CD4-positive, alpha-beta T cell treated with Interleukin-1 beta for 1 hour (primary cell): ENCODE data around the gene ABHD17C.

Source experiments
- DNase-seq, 2 donors: peaks; one replicate each; pipeline ENCODE4 v3.0.0-alpha.2; 2020 to 2022

Gene ABHD17C

DNA sequence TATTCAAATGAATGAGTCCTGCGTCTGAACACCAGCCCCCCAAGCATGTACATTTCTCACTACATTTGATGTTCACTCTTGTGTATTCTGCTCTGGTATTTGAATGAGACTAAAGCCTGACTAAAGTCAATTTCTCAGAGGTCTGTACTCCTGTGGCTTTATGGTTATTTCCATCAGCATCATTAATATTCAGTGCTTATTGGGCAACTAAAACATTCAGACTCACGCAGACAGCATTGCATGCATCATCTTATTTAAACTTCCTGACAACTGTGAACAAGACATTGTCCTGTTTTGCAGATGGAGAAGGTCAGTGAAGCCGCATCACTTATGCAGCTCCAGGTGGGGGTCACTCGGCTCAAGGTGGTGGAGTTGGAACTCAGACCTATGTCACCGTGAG lies 95.1 kb downstream of the ABHD17C start:
- no peak for DNase-seq

DNA sequence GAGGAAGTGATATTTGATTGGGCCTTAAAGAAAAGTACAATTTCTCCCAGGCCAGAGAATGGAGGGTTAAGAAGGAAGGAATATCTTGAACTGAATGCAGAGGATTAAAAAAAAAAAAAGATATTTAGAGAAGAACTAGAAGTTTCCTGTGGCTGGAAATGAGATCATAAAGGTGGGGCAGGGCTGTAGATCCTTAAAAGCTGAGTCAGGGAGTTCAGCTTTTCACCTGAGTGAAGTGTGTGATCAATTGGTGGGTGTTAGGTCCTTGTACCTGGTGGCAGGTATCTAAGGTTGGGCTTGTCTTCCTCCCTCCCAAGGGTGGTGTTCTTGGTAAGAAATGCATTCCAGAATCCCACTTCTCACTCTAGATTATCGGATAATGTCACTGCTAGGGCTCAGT lies 95.9 kb downstream of the ABHD17C start:
- DNase-seq, result no peak

DNA sequence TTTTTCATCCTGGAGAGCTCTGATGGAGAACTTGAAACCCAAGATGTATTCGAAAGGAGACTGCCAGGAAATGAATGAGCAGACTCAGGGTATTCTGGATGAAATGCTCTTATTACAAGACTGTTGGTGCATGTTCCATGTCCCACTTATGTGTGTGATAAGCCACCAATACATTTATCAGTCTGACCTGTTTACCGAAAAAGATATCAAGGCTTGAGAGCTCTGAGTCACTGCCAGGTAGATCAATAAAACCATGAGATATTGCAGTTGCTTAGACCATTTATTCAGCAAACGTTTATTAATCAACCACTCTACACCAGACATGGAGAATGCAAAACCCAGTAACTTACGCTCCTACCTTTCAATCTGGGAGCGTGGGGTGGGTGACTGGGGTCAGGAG lies 101.3 kb downstream of the ABHD17C start:
- no peak for DNase-seq

DNA sequence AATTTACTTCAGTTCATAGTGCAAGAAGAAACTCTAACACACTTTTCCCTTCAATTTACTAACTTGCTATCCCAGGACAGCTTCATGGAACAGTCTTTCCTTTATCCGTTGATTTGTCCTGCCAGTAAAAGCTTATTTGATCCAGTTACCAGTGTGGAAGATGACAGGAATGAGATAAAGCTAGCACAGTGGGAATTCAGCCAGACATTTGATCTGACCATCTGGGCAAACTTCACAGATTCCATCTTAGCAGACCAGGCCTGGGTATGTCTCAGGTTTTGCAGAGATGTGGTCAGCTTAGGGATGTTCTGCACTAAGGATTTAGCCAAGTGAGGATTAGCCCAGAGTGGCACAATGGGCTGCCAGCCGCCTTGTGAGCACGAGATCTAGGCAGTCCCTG lies 103.8 kb downstream of the ABHD17C start:
- no peak for DNase-seq

DNA sequence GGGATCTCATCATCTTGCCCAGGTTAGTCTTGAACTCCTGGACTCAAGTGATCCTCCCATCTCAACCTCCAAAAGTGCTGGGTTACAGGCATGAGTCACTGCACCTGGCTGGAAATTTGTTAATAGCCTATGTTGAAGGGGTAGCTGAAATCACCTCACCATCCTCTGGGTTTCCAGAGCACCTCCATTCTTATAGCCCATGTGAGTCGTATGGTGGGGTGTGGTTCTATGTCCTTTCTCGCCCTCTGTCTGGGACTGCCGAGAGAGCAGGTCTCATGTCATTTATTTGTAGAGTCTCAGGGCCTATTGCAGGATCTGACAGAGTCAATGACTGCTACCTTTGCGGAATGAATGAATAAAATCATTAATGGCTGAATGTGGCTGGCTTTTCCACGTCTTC lies 105.0 kb downstream of the ABHD17C start:
- no peak for DNase-seq

DNA sequence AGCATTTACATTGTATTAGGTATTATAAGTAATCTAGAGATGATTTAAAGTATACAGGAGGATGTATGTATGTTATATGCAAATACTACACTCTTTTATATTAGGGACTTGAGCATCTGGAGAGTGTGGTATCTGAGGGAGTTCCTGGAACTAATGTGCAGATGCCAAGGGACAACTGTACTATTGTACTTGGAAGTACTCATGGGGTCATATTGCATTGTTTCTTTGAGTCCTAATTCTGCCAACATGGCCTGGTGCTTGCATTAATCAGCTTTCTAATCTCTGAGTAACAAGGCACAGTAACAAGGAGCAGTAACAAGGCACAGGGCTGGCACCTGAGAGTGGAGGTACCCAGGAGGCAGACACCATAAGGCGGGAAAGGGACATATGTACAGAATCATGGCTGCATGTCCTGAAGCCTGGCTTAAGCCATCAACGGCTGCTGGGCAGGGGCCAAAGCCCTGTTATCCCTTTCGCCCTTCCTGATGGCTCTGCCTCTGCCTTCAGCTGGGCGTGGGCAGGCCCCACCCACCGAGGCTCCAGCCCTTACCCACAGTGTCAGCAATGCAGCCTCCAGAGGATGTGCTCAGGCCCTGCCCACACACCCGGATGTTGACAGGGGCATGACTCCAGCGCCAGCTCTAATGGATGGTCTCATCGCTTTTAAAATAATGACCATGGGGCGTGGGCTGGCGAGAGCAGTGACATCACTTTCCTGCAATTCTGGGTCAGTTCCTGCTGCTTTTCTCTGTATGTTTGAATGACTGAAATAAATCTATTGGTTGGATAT lies 107.0 kb downstream of the ABHD17C start:
- DNase-seq, result no peak

DNA sequence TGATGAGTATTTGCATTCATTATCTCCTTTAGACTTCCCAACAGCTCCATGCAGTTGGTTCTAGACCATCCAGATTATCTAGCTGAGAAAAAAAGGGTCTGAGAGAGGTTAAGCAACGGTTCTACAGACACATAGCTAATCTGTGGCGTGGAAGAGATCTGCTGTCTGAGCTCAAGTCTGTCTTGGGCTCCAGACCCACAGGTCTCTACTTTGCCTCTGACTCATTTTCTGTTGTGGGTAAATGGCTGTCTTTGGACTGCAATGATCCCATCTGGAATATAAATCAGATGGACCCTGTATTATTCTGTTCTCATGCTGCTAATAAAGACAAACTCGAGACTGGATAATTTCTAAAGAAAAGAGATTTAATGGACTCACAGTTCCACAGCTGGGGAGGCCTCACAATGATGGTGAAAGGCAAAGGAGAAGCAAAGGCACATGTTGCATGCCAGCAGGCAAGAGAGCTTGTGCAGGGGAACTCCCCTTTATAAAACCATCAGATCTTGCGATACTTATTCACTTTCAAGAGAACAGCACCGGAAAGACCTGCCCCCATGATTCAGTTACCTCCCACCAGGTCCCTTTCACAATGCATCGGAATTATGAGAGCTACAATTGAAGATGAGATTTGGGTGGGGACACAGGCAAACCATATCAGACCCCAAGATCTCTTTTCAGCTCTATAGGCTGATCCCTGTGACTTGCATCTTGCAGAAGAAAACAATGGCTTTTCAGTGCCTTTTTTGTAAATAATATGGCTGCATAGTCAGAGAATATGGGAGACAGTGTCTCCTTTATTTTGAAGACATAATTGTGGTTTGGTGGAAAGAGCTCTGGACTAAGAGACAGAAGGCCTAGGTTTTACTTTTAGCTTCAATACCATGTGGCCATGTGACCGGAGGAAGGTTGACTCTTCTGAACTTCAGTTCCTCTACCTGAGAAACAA lies 108.7 kb downstream of the ABHD17C start:
- DNase-seq, result no peak

DNA sequence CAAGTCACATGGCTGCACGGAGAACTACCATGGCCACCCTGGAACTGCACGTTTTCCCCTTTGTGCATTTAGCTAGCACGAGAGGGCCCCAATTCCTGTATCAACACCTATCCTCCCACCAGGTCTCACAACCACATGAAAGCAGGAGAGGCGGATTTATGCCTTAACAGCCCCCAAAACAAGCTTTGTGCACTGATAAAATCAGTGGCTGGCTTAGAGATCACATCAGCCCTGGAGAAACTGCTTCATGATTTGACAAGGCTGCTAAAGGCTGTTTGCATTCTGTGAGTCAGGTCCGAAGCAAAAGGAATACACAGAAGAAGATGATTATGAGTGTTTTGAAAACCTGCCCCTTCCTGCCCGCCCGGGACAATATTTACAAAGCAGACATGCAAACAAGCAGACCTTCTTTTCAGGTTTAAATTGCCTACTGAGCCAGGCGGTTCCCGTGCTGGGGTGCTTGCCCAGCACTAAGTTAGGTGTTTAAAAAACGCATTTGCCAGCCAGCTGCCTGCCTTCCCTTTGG lies 109.9 kb downstream of the ABHD17C start:
- no peak for DNase-seq
